Skeletal muscle tissue (tissue), 4 donors: ENCODE results near the gene ACAN. TPM values are rescaled to one million over a fixed set of nuclear protein-coding genes. Genes with fewer than 3 reads are reported as not detected.

Experiments
- H3K27ac ChIP-seq: one replicate; pipeline ENCODE4 v1.7.0; 2013; ENCODE audit warnings: mild to moderate bottlenecking, low read depth, low read length, inconsistent platforms
- H3K27me3 ChIP-seq, 3 donors: one replicate each; pipeline ENCODE4 v1.7.0; 2013; ENCODE audit warnings: low read length in 3 of 3; ENCODE audit not compliant: control insufficient read depth in 3 of 3, insufficient read depth in 3 of 3
- H3K36me3 ChIP-seq, 3 donors: one replicate each; pipeline ENCODE4 v1.7.0; 2013; ENCODE audit warnings: low read length in 3 of 3; ENCODE audit not compliant: control insufficient read depth in 3 of 3, insufficient read depth in 3 of 3
- H3K4me1 ChIP-seq, 3 donors: one replicate each; pipeline ENCODE4 v1.7.0; 2013; ENCODE audit warnings: low read length in 3 of 3, mild to moderate bottlenecking in 3 of 3; ENCODE audit not compliant: control insufficient read depth in 3 of 3, insufficient read depth in 3 of 3
- H3K4me3 ChIP-seq, 3 donors: one replicate each; pipeline ENCODE4 v1.7.0; 2013; ENCODE audit warnings: low read length in 3 of 3
- H3K9ac ChIP-seq, 3 donors: one replicate each; pipeline ENCODE4 v1.7.0; 2013; ENCODE audit warnings: low read length in 3 of 3, mild to moderate bottlenecking in 3 of 3, moderate library complexity in 2 of 3, low read depth in 1 of 3
- H3K9me3 ChIP-seq, 3 donors: one replicate each; pipeline ENCODE4 v1.7.0; 2013; ENCODE audit warnings: low read length in 3 of 3; ENCODE audit not compliant: control insufficient read depth in 3 of 3
- total RNA-seq: library from RNA; depleted of rRNA; stranded (reverse); fragments of >200 nt; gene quantifications from one replicate; pipeline ENCODE4 v1.2.3, GENCODE V29; 2014
- donor health status: Osteomylitis.

The ACAN gene
- total RNA-seq, 1 donor from 2014 or later = 13.6 TPM

GRCh38 chr15:88838667-88839066 is 35.4 kb downstream of the ACAN start:
- peaks cover 2 to 8% (median 3%) of the 10 kb centered on the region in 3 donors for H3K27me3 ChIP-seq
- H3K4me1 ChIP-seq = no peaks in the 10 kb centered on the region
- no peak overlapping the region for H3K9ac ChIP-seq
- H3K9me3 ChIP-seq = no peaks in the 10 kb centered on the region
- H3K4me3 ChIP-seq = no peak overlapping the region
- H3K36me3 ChIP-seq = no peaks in the 10 kb centered on the region
- H3K27ac ChIP-seq = no peak overlapping the region

GRCh38 chr15:88839146-88839545 is 35.9 kb downstream of the ACAN start:
- H3K4me1 ChIP-seq = no peaks in the 10 kb centered on the region
- no peak overlapping the region for H3K9ac ChIP-seq
- H3K4me3 ChIP-seq = no peak overlapping the region
- H3K27ac ChIP-seq = no peak overlapping the region
- H3K9me3 ChIP-seq = no peaks in the 10 kb centered on the region
- no peaks in the 10 kb centered on the region for H3K36me3 ChIP-seq
- peaks cover 2 to 8% (median 3%) of the 10 kb centered on the region in 3 donors for H3K27me3 ChIP-seq

DNA sequence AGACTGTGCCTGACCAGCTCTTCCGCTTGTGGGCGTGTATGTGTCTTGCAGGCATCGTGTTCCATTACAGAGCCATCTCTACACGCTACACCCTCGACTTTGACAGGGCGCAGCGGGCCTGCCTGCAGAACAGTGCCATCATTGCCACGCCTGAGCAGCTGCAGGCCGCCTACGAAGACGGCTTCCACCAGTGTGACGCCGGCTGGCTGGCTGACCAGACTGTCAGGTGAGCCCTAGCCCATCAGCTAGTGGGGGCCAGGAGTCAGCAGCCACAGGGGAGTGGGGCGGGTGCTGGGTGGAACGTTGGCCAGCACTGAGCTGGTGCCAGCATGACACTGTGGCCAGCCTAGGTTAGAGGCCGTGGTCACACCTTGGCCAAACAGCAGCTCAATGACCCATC is 36.7 kb downstream of the ACAN start:
- Histone ChIP-seq H3K4me3 (no peak overlapping the region), H3K9ac (no peak overlapping the region), H3K4me1 (no peaks in the 10 kb centered on the region), H3K27me3 (peaks cover 2 to 8% (median 3%) of the 10 kb centered on the region in 3 donors), H3K9me3 (no peaks in the 10 kb centered on the region), H3K27ac (no peak overlapping the region), H3K36me3 (no peaks in the 10 kb centered on the region)

GRCh38 chr15:88841236-88841635 is 38.0 kb downstream of the ACAN start:
- Histone ChIP-seq H3K27me3 (peaks cover 2 to 8% (median 3%) of the 10 kb centered on the region in 3 donors), H3K4me3 (no peak overlapping the region), H3K36me3 (no peaks in the 10 kb centered on the region), H3K27ac (no peak overlapping the region), H3K9ac (no peak overlapping the region), H3K4me1 (no peaks in the 10 kb centered on the region), H3K9me3 (no peaks in the 10 kb centered on the region)

DNA sequence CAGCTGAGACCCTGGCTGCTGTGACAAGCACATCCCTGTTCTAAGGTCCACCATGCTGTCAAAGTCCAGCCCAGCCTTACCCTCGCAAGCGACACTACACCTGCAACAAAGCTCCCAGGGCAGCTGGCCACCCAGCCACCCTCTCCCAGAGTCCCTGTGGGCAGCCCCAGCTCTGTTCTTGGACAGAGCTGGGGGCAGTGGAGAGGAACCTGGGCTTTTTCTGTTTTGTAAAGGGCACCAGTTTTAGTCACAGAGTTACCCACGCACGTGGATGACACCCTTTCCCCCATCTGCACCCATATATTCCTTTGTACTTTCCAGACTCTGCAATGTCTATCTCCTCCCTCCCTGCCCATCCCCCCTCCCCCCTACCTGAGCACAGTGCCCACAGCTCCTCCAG is 38.9 kb downstream of the ACAN start:
- H3K4me1 ChIP-seq = no peaks in the 10 kb centered on the region
- H3K9ac ChIP-seq = no peak overlapping the region
- H3K4me3 ChIP-seq = no peak overlapping the region
- H3K36me3 ChIP-seq = no peaks in the 10 kb centered on the region
- H3K27ac ChIP-seq = no peak overlapping the region
- no peaks in the 10 kb centered on the region for H3K9me3 ChIP-seq
- peaks cover 2 to 8% (median 3%) of the 10 kb centered on the region in 3 donors for H3K27me3 ChIP-seq

DNA sequence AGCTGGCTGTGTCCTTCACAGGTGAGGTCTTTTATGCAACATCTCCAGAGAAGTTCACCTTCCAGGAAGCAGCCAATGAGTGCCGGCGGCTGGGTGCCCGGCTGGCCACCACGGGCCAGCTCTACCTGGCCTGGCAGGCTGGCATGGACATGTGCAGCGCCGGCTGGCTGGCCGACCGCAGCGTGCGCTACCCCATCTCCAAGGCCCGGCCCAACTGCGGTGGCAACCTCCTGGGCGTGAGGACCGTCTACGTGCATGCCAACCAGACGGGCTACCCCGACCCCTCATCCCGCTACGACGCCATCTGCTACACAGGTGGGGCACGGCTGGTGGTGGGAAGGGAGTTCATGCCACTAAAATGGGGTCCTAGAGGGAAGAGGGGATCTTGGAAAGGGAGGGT is 40.1 kb downstream of the ACAN start:
- Histone ChIP-seq H3K27me3 (peaks cover 2 to 7% (median 3%) of the 10 kb centered on the region in 3 donors), H3K36me3 (no peaks in the 10 kb centered on the region), H3K9me3 (no peaks in the 10 kb centered on the region), H3K9ac (no peak overlapping the region), H3K4me3 (no peak overlapping the region), H3K4me1 (no peaks in the 10 kb centered on the region), H3K27ac (no peak overlapping the region)

- Histone ChIP-seq H3K36me3 (no peaks in the 10 kb centered on the region), H3K27ac (no peak overlapping the region), H3K4me1 (no peaks in the 10 kb centered on the region), H3K4me3 (no peak overlapping the region), H3K9ac (no peak overlapping the region), H3K27me3 (peaks cover 2 to 3% (median 2%) of the 10 kb centered on the region in 3 donors), H3K9me3 (no peaks in the 10 kb centered on the region)
Measured at GRCh38 chr15:88844749-88845386, 41.6 kb downstream of the ACAN start.

DNA sequence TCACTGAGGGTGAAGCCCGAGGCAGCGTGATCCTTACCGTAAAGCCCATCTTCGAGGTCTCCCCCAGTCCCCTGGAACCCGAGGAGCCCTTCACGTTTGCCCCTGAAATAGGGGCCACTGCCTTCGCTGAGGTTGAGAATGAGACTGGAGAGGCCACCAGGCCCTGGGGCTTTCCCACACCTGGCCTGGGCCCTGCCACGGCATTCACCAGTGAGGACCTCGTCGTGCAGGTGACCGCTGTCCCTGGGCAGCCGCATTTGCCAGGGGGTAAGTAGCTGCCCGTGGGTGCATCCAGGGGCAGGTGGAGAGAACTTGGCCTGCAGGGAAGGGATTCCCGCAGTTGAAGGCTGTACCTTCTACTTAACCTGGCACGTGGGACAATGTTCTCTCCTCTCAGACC is 42.4 kb downstream of the ACAN start:
- no peaks in the 10 kb centered on the region for H3K36me3 ChIP-seq
- no peak overlapping the region for H3K9ac ChIP-seq
- no peaks in the 10 kb centered on the region for H3K4me1 ChIP-seq
- H3K27ac ChIP-seq = no peak overlapping the region
- H3K27me3 ChIP-seq = peaks cover 0 to 3% (median 2%) of the 10 kb centered on the region in 3 donors
- no peak overlapping the region for H3K4me3 ChIP-seq
- no peaks in the 10 kb centered on the region for H3K9me3 ChIP-seq

GRCh38 chr15:88847144-88847543 is 43.9 kb downstream of the ACAN start:
- Histone ChIP-seq H3K36me3 (no peaks in the 10 kb centered on the region), H3K27ac (no peak overlapping the region)

DNA sequence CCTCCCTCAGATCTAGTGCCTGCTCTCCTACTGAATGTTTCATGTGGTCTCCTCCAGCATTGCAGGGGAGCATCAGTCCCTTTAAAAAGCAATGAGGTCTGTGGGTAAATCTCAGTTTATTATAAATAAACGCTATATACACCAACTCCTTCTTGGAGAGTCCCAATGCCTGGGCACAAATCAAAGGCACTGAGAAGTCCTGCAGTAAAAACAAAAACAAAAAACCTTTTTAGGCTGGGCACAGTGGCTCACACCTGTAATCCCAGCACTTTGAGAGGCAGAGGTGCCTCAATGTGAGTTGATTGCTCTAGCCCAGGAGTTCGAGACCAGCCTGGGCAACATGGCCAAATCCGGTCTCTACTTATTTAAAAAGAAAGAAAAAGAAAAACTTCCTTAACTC is 45.0 kb downstream of the ACAN start:
- H3K36me3 ChIP-seq = no peaks in the 10 kb centered on the region
- H3K9me3 ChIP-seq = no peaks in the 10 kb centered on the region
- no peak overlapping the region for H3K9ac ChIP-seq
- no peak overlapping the region for H3K4me3 ChIP-seq
- H3K27ac ChIP-seq = no peak overlapping the region
- H3K4me1 ChIP-seq = no peaks in the 10 kb centered on the region
- peaks cover 0 to 9% (median 4%) of the 10 kb centered on the region in 3 donors for H3K27me3 ChIP-seq

More at GRCh38 chr15:88847144-88847543, 43.9 kb downstream of the ACAN start:
- H3K27me3 ChIP-seq = peaks cover 0 to 5% (median 2%) of the 10 kb centered on the region in 3 donors
- H3K4me1 ChIP-seq = no peaks in the 10 kb centered on the region
- H3K9me3 ChIP-seq = no peaks in the 10 kb centered on the region
- no peak overlapping the region for H3K4me3 ChIP-seq
- no peak overlapping the region for H3K9ac ChIP-seq
